ENCODE data around the gene UBE2D2. TPM values are rescaled to one million over a fixed set of nuclear protein-coding genes. Genes with fewer than 3 reads are reported as not detected.
"Not testable (repeated sequence)": the region's sequence is repeated elsewhere in the genome, so short reads cannot be mapped to it uniquely, and the experiment has no call there.

UBE2D2 gene
- total RNA-seq: 10 to 100 TPM; 89.6 to 92.8 TPM
- polyA plus RNA-seq: 10 to 100 TPM; 84.1 to 97.8 TPM
- long read RNA-seq, donor 1, transcript UBE2D2-202 (7 exons, 2,702 nt): major isoform, 58 of 128 reads
- long read RNA-seq, donor 1, partial matches to known transcripts: 61 of 128 reads
- long read RNA-seq, donor 1, other reads (novel, unspliced or antisense): 5 of 128 reads
- long read RNA-seq, donor 2, transcript UBE2D2-202 (7 exons, 2,702 nt): major isoform, 26 of 59 reads
- long read RNA-seq, donor 2, partial matches to known transcripts: 31 of 59 reads
- long read RNA-seq, donor 2, other reads (novel, unspliced or antisense): 0 of 59 reads
- long read RNA-seq, donor 3, transcript UBE2D2-202 (7 exons, 2,702 nt): major isoform, 29 of 70 reads
- long read RNA-seq, donor 3, partial matches to known transcripts: 36 of 70 reads
- long read RNA-seq, donor 3, other reads (novel, unspliced or antisense): 5 of 70 reads
- long read RNA-seq, donor 4, transcript UBE2D2-202 (7 exons, 2,702 nt): major isoform, 18 of 67 reads
- long read RNA-seq, donor 4, partial matches to known transcripts: 41 of 67 reads
- long read RNA-seq, donor 4, other reads (novel, unspliced or antisense): 5 of 67 reads
- long read RNA-seq, donor 5, transcript UBE2D2-202 (7 exons, 2,702 nt): major isoform, 78 of 204 reads
- long read RNA-seq, donor 5, transcript UBE2D2-206 (3 exons, 256 nt): minor isoform, 5 of 204 reads
- long read RNA-seq, donor 5, partial matches to known transcripts: 109 of 204 reads
- long read RNA-seq, donor 5, other reads (novel, unspliced or antisense): 11 of 204 reads

GRCh38 chr5:139560752-139561654, at the start of gene UBE2D2:
TSS of gene UBE2D2 (plus strand) at chr5:139561339. CDS start at chr5:139561792, 453 bp downstream.
- DNase-seq (peak; percentile 98 to 100 (median 98)), ATAC-seq (ENCODE audit: insufficient read depth, low FRiP score) (peak; percentile 96)
- H3K36me3 ChIP-seq (ENCODE audit: control insufficient read depth in 4 of 4, insufficient read depth in 4 of 4, low read length in 4 of 4): peaks cover 0 to 4% (median 0%) of the 10 kb centered on the region in 4 donors
- peak within 1 kb of the TSS; percentile 89 for H3K4me3 ChIP-seq
- H3K9ac ChIP-seq (ENCODE audit: insufficient read depth in 1 of 2, low read length in 2 of 2): peak within 1 kb of the TSS; percentile 94 to 96
- H3K27ac ChIP-seq (ENCODE audit: low read depth in 1 of 2, low read length in 1 of 2): peak within 1 kb of the TSS; percentile 97 to 98
- TF ChIP-seq CTCF (IDR thresholded peaks at IDR 0.05; ENCODE audit: control extremely low read depth, extremely low read depth): no peak
- WGBS, 2 donors: 1% methylated on average over 79 to 89 of the region's 89 CpGs
- H3K9me3 ChIP-seq (ENCODE audit: control insufficient read depth in 4 of 4, insufficient read depth in 3 of 4, low read length in 3 of 4): no peaks in the 10 kb centered on the region
- peaks cover 0 to 24% (median 6%) of the 10 kb centered on the region in 5 donors for H3K4me1 ChIP-seq (ENCODE audit: control insufficient read depth in 5 of 5, insufficient read depth in 5 of 5, low read length in 5 of 5)
- H3K27me3 ChIP-seq (ENCODE audit: control insufficient read depth in 3 of 3, insufficient read depth in 3 of 3, low read length in 2 of 3): no peaks in the 10 kb centered on the region

GRCh38 chr5:139512786-139513390, 48.3 kb upstream of the UBE2D2 start:
- Histone ChIP-seq H3K36me3 (ENCODE audit: control insufficient read depth in 4 of 4, insufficient read depth in 4 of 4, low read length in 4 of 4) (no peaks in the 10 kb centered on the region), H3K4me3 (no peak overlapping the region), H3K27ac (ENCODE audit: low read depth in 1 of 2, low read length in 1 of 2) (no peak overlapping the region), H3K9me3 (ENCODE audit: control insufficient read depth in 4 of 4, insufficient read depth in 3 of 4, low read length in 3 of 4) (no peaks in the 10 kb centered on the region), H3K4me1 (ENCODE audit: control insufficient read depth in 5 of 5, insufficient read depth in 5 of 5, low read length in 5 of 5) (peaks cover 0 to 3% (median 0%) of the 10 kb centered on the region in 5 donors), H3K27me3 (ENCODE audit: control insufficient read depth in 3 of 3, insufficient read depth in 3 of 3, low read length in 2 of 3) (no peaks in the 10 kb centered on the region), H3K9ac (ENCODE audit: insufficient read depth in 1 of 2, low read length in 2 of 2) (no peak overlapping the region)
- ATAC-seq (ENCODE audit: insufficient read depth, low FRiP score): no peak
- WGBS, 2 donors: 78 to 81% methylated on average over 6 of the region's 6 CpGs
- no peak for DNase-seq
- no peak for TF ChIP-seq CTCF (IDR thresholded peaks at IDR 0.05; ENCODE audit: control extremely low read depth, extremely low read depth)

- WGBS, 2 donors: 77 to 82% methylated on average over 5 of the region's 5 CpGs
- ATAC-seq (ENCODE audit: insufficient read depth, low FRiP score) (peak; percentile 48), DNase-seq (peak; percentile 76 to 78 (median 78))
- H3K4me3 ChIP-seq; H3K4me1 ChIP-seq (ENCODE audit: control insufficient read depth in 5 of 5, insufficient read depth in 5 of 5, low read length in 5 of 5); H3K36me3 ChIP-seq (ENCODE audit: control insufficient read depth in 4 of 4, insufficient read depth in 4 of 4, low read length in 4 of 4); H3K9me3 ChIP-seq (ENCODE audit: control insufficient read depth in 4 of 4, insufficient read depth in 3 of 4, low read length in 3 of 4); H3K27me3 ChIP-seq (ENCODE audit: control insufficient read depth in 3 of 3, insufficient read depth in 3 of 3, low read length in 2 of 3); H3K9ac ChIP-seq (ENCODE audit: insufficient read depth in 1 of 2, low read length in 2 of 2); H3K27ac ChIP-seq (ENCODE audit: low read depth in 1 of 2, low read length in 1 of 2): not testable (repeated sequence)
- peak; percentile 77 for TF ChIP-seq CTCF (IDR thresholded peaks at IDR 0.05; ENCODE audit: control extremely low read depth, extremely low read depth)
Observed at GRCh38 chr5:139513434-139513833, 47.7 kb upstream of the UBE2D2 start.

Data from lung (tissue), 16 donors.